HepG2 (cell line): Measurements from ENCODE around the gene GNAI2. TPM values are rescaled to one million over a fixed set of nuclear protein-coding genes. Genes with fewer than 3 reads are reported as not detected.

Source experiments
- BHLHE40 ChIP-seq: IDR thresholded peaks from 2 replicates; pipeline ENCODE4 v1.6.1; 2011; ENCODE audit warnings: low read length, improper control_type of control experiment
- FOXP1 ChIP-seq, 2 experiments: fragments of 450-650 bp in 1 of 2; IDR thresholded peaks; 2 replicates each; pipeline ENCODE4 v1.6.1; 2017 to 2018; ENCODE audit warnings: antibody characterized with exemption in 1 of 2
- MBD4 ChIP-seq: IDR thresholded peaks from 2 replicates; pipeline ENCODE4 v1.6.1; 2012; ENCODE audit warnings: low read length, inconsistent platforms, borderline replicate concordance
- MBNL3 ChIP-seq: fragments of 250-450 bp; sonication (Bioruptor Pico); conservative IDR thresholded peaks from 2 replicates; pipeline ENCODE4 v1.8.0; 2022; ENCODE audit warnings: mild to moderate bottlenecking, inconsistent platforms
- PRMT3 ChIP-seq: sonication (generic); formaldehyde crosslinking; IDR thresholded peaks from 2 replicates; pipeline ENCODE4 v1.8.1; 2022; ENCODE audit warnings: low read depth, mild to moderate bottlenecking, moderate library complexity, missing genetic modification reagents, borderline replicate concordance
- RFXAP ChIP-seq: sonication (generic); formaldehyde crosslinking; IDR thresholded peaks from 2 replicates; pipeline ENCODE4 v1.4.0; 2020; ENCODE audit warnings: missing genetic modification reagents, borderline replicate concordance
- SNRNP70 ChIP-seq: fragments of 200-400 bp; formaldehyde crosslinking; IDR thresholded peaks from 2 replicates; pipeline ENCODE4 v1.6.1; 2017; ENCODE audit warnings: mild to moderate bottlenecking, low read depth, low read length, moderate library complexity
- TAF15 ChIP-seq: fragments of 200-400 bp; formaldehyde crosslinking; IDR thresholded peaks from one replicate; pipeline ENCODE4 v1.6.1; 2018; ENCODE audit warnings: mild to moderate bottlenecking, low read depth, low read length; ENCODE audit not compliant: poor library complexity, severe bottlenecking
- TCF12 ChIP-seq, 2 experiments: fragments of 450-650 bp in 1 of 2; sonication (generic) in 1 of 2; formaldehyde crosslinking in 1 of 2; IDR thresholded peaks; 2 replicates each; pipeline versions ENCODE4 v1.6.1 to v1.8.0; 2017 to 2022; ENCODE audit warnings: antibody characterized with exemption in 1 of 2, mild to moderate bottlenecking in 1 of 2, missing genetic modification reagents in 1 of 2, moderate library complexity in 1 of 2
- ZFP90 ChIP-seq: sonication (generic); formaldehyde crosslinking; IDR thresholded peaks from 2 replicates; pipeline ENCODE4 v1.8.0; 2022; ENCODE audit warnings: missing genetic modification reagents, mild to moderate bottlenecking, inconsistent platforms, borderline replicate concordance
- ZNF234 ChIP-seq: sonication (generic); formaldehyde crosslinking; conservative IDR thresholded peaks from 2 replicates; pipeline ENCODE4 v1.5.1; 2020; ENCODE audit warnings: mild to moderate bottlenecking, missing genetic modification reagents
- ZNF260 ChIP-seq: sonication (generic); formaldehyde crosslinking; IDR thresholded peaks from 2 replicates; pipeline ENCODE4 v1.4.0; 2020; ENCODE audit warnings: missing genetic modification reagents, low read depth, mild to moderate bottlenecking, borderline replicate concordance
- ZNF282 ChIP-seq: fragments of 450-650 bp; IDR thresholded peaks from 2 replicates; pipeline ENCODE4 v1.6.1; 2018; ENCODE audit not compliant: partially characterized antibody
- ZNF326 ChIP-seq: sonication (generic); formaldehyde crosslinking; IDR thresholded peaks from 2 replicates; pipeline ENCODE4 v1.4.0; 2020; ENCODE audit warnings: missing genetic modification reagents, borderline replicate concordance
- ZNF367 ChIP-seq: sonication (generic); formaldehyde crosslinking; IDR thresholded peaks from 2 replicates; pipeline ENCODE4 v1.4.0; 2020; ENCODE audit warnings: missing genetic modification reagents, borderline replicate concordance
- ZNF510 ChIP-seq: sonication (generic); formaldehyde crosslinking; IDR thresholded peaks from 2 replicates; pipeline ENCODE4 v1.4.0; 2020; ENCODE audit warnings: low read depth, mild to moderate bottlenecking, missing genetic modification reagents
- ZNF607 ChIP-seq: sonication (generic); formaldehyde crosslinking; IDR thresholded peaks from 2 replicates; pipeline ENCODE4 v1.5.1; 2020; ENCODE audit warnings: missing genetic modification reagents, mild to moderate bottlenecking, borderline replicate concordance
- polyA plus RNA-seq, 8 experiments: library from polyadenylated mRNA; depleted of rRNA in 3 of 8; stranded (reverse) in 7 of 8; unstranded in 1 of 8; fragments of >200 nt; fragmentation: Illumina TruSeq in 4 of 8; extraction: Trizol in 4 of 8; gene quantifications; 2 replicates each; pipeline versions ENCODE4 v1.2.1 to v1.2.3, GENCODE V29; 2011 to 2016; ENCODE audit warnings: low read depth in 4 of 8, missing spikeins in 1 of 8, mixed read lengths in 1 of 8; ENCODE audit not compliant: insufficient read depth in 1 of 8
- total RNA-seq, 5 experiments: library from RNA; depleted of rRNA; stranded (reverse); fragments of >200 nt; fragmentation: Illumina TruSeq; extraction: Trizol; gene quantifications; 2 replicates each; pipeline ENCODE4 v1.2.3, GENCODE V29; 2016; ENCODE audit warnings: low read depth in 1 of 5
- TF ChIP-seq, protein P1 (sequence below): sonication (generic); formaldehyde crosslinking; IDR thresholded peaks from 2 replicates; pipeline ENCODE4 v1.9.0; 2021; ENCODE audit warnings: missing genetic modification reagents, borderline replicate concordance
- TF ChIP-seq, protein P2 (sequence below): sonication (generic); formaldehyde crosslinking; IDR thresholded peaks from 2 replicates; pipeline ENCODE4 v1.5.0; 2020; ENCODE audit warnings: missing genetic modification reagents, mild to moderate bottlenecking, borderline replicate concordance
- TF ChIP-seq, protein P3 (sequence below): sonication (generic); formaldehyde crosslinking; IDR thresholded peaks from 2 replicates; pipeline ENCODE4 v1.8.0; 2022; ENCODE audit warnings: missing genetic modification reagents, mild to moderate bottlenecking, inconsistent platforms, borderline replicate concordance
- TF ChIP-seq, protein P4 (sequence below): fragments of 450-650 bp; IDR thresholded peaks from 2 replicates; pipeline ENCODE4 v1.6.1; 2017

GNAI2 gene
- total and polyA plus RNA-seq, 2 of the 13 experiments (the other 11 are each of a cell fraction or from before 2014, with no cell fraction given) = 51.1 to 66.2 TPM

DNA sequence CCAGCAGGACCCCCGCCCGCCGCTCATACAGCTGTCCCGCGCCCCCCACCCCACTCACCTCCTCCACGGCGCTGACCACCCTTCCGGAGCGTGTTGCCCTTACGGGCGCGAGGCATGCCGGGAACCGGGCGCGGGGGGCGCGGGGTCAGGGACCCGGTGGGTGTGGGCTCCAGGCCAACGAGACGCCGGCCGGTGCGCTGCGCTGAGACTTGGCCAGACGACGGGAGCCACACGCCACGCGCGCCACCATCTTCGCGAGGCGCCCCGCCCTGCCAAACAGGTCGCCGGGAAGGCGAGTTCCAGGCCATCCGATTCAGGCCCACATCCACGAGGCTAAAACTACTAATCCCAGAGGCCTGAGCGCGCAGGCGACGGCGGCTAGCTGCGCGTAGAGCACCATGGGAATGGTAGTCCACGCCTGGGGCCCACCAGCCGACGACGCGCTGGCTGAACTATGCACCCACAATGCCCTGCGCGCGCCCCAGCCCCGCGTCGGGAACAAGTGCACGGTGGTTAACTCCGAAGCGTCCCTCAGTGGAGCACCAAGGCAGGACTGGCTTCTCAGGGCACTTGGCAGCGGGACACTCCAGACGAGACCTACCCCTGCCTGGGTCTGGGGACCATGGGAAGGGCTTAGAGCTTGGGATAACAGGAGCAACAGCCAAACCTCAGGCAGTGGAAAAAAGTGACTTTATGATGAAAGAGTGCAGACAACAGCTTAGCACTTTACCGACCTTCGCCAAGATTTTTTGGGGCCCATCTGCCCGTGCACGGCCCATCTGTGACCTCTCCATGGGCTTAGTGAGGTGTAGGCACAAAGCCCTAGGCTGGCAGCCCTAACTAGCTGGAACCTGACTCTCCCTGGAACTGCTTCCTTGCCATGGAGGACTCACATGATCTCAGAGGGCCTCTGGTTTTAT is 56.4 kb downstream of the GNAI2 start, which contains the start of gene IFRD2 (continued):
- TF ChIP-seq, protein P1, sequence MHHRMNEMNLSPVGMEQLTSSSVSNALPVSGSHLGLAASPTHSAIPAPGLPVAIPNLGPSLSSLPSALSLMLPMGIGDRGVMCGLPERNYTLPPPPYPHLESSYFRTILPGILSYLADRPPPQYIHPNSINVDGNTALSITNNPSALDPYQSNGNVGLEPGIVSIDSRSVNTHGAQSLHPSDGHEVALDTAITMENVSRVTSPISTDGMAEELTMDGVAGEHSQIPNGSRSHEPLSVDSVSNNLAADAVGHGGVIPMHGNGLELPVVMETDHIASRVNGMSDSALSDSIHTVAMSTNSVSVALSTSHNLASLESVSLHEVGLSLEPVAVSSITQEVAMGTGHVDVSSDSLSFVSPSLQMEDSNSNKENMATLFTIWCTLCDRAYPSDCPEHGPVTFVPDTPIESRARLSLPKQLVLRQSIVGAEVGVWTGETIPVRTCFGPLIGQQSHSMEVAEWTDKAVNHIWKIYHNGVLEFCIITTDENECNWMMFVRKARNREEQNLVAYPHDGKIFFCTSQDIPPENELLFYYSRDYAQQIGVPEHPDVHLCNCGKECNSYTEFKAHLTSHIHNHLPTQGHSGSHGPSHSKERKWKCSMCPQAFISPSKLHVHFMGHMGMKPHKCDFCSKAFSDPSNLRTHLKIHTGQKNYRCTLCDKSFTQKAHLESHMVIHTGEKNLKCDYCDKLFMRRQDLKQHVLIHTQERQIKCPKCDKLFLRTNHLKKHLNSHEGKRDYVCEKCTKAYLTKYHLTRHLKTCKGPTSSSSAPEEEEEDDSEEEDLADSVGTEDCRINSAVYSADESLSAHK = no peak
- TF ChIP-seq ZNF367 (CRISPR knock-in tag) (no peak), TCF12 (IDR thresholded peaks at IDR 0.05) (no peak), TCF12 (CRISPR knock-in tag; IDR thresholded peaks at IDR 0.05) (no peak), TAF15 (no peak), ZNF510 (CRISPR knock-in tag) (peak; percentile 35; the same call in 1 of the 2 replicates), MBNL3 (CRISPR knock-in tag) (no peak), ZNF234 (CRISPR knock-in tag) (no peak), PRMT3 (no peak), ZNF607 (CRISPR knock-in tag) (peak; percentile 28; the same call in 1 of the 2 replicates), MBD4 (no peak), ZFP90 (CRISPR knock-in tag) (no peak), ZNF260 (CRISPR knock-in tag) (no peak), RFXAP (CRISPR knock-in tag) (peak; percentile 45; the same call in 1 of the 2 replicates), ZNF326 (CRISPR knock-in tag) (no peak), ZNF282 (no peak), SNRNP70 (no peak), BHLHE40 (peak; percentile 46; the same call in 1 of the 2 replicates), FOXP1 (IDR thresholded peaks at IDR 0.05) (no peak), FOXP1 (CRISPR knock-in tag; IDR thresholded peaks at IDR 0.05) (no peak)
- TF ChIP-seq, protein P2, sequence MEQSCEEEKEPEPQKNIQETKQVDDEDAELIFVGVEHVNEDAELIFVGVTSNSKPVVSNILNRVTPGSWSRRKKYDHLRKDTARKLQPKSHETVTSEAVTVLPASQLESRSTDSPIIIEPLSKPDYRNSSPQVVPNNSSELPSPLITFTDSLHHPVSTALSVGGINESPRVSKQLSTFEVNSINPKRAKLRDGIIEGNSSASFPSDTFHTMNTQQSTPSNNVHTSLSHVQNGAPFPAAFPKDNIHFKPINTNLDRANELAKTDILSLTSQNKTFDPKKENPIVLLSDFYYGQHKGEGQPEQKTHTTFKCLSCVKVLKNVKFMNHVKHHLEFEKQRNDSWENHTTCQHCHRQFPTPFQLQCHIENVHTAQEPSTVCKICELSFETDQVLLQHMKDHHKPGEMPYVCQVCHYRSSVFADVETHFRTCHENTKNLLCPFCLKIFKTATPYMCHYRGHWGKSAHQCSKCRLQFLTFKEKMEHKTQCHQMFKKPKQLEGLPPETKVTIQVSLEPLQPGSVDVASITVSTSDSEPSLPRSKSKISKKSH (CRISPR knock-in tag) = no peak; the same call in 1 of the 2 replicates
- TF ChIP-seq, protein P3, sequence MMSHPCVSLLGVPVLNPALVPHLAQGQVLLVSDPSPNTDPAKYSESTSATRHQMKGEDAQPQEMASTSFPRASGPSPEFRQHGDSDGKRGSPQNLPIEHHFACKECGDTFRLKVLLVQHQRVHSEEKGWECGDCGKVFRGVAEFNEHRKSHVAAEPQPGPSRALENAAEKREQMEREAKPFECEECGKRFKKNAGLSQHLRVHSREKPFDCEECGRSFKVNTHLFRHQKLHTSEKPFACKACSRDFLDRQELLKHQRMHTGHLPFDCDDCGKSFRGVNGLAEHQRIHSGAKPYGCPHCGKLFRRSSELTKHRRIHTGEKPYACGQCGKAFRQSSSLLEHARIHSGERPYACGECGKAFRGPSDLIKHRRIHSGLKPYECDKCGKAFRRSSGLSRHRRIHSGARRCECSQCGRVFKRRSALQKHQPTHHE (CRISPR knock-in tag) = no peak
- TF ChIP-seq, protein P4, sequence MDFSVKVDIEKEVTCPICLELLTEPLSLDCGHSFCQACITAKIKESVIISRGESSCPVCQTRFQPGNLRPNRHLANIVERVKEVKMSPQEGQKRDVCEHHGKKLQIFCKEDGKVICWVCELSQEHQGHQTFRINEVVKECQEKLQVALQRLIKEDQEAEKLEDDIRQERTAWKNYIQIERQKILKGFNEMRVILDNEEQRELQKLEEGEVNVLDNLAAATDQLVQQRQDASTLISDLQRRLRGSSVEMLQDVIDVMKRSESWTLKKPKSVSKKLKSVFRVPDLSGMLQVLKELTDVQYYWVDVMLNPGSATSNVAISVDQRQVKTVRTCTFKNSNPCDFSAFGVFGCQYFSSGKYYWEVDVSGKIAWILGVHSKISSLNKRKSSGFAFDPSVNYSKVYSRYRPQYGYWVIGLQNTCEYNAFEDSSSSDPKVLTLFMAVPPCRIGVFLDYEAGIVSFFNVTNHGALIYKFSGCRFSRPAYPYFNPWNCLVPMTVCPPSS = no peak
